CD1c-positive myeloid dendritic cell (primary cell): ENCODE results near the gene PROX2.
A peak's percentile ranks its signal among the peaks of the same experiment; 100 is the strongest.

Source experiments
- DNase-seq: peaks from one replicate; pipeline ENCODE4 v3.0.0-alpha.2; 2016; ENCODE audit errors: extremely low spot score

Gene PROX2

GRCh38 chr14:74875941-74876913, at the start of gene PROX2:
Gene PROX2 (minus strand): TSS chr14:74876145. CDS start chr14:74863834, 12,311 bp downstream.
- peak; percentile 51 for DNase-seq

GRCh38 chr14:74924061-74924460, 48.1 kb upstream of the PROX2 start:
- no peak for DNase-seq

- DNase-seq: peak; percentile 87
Measured at GRCh38 chr14:74922752-74923401, 46.9 kb upstream of the PROX2 start, which contains the start of gene RPS6KL1. Gene RPS6KL1 (minus strand): TSS chr14:74923260. CDS start chr14:74921541, 1,719 bp downstream.

GRCh38 chr14:74921987-74922751, 46.2 kb upstream of the PROX2 start:
- no peak for DNase-seq

GRCh38 chr14:74921053-74921620, 45.2 kb upstream of the PROX2 start:
- DNase-seq: no peak

GRCh38 chr14:74920281-74920680, 44.3 kb upstream of the PROX2 start:
- no peak for DNase-seq

GRCh38 chr14:74919421-74920165, 43.6 kb upstream of the PROX2 start:
- DNase-seq: no peak

- DNase-seq: no peak
Measured at GRCh38 chr14:74918380-74918779, 42.4 kb upstream of the PROX2 start.

- DNase-seq: no peak
Measured at GRCh38 chr14:74917646-74918081, 41.7 kb upstream of the PROX2 start.

- DNase-seq: no peak
Measured at GRCh38 chr14:74917178-74917543, 41.2 kb upstream of the PROX2 start.

GRCh38 chr14:74915826-74916225, 39.9 kb upstream of the PROX2 start:
- DNase-seq: no peak

GRCh38 chr14:74915426-74915825, 39.5 kb upstream of the PROX2 start:
- DNase-seq: no peak

GRCh38 chr14:74913986-74914573, 38.1 kb upstream of the PROX2 start:
- peak; percentile 32 for DNase-seq

GRCh38 chr14:74913393-74913910, 37.5 kb upstream of the PROX2 start:
- DNase-seq: no peak

- DNase-seq: no peak
Measured at GRCh38 chr14:74912801-74913200, 36.9 kb upstream of the PROX2 start.

GRCh38 chr14:74912111-74912510, 36.2 kb upstream of the PROX2 start:
- DNase-seq: no peak

- DNase-seq: no peak
Measured at GRCh38 chr14:74911704-74912103, 35.8 kb upstream of the PROX2 start.

- DNase-seq: no peak
Measured at GRCh38 chr14:74911221-74911620, 35.3 kb upstream of the PROX2 start.

- DNase-seq: no peak
Measured at GRCh38 chr14:74910556-74910955, 34.6 kb upstream of the PROX2 start.

- no peak for DNase-seq
Measured at GRCh38 chr14:74909911-74910310, 34.0 kb upstream of the PROX2 start.
